Right lobe of liver (tissue), 4 donors: ENCODE measurements around the gene PRDM1.

Source experiments
- CTCF ChIP-seq, 4 donors: fragments of 200-600 bp in 3 of 4; fragments of 450-650 bp in 1 of 4; IDR thresholded peaks; one replicate each; pipeline versions ENCODE4 v1.5.1 to v1.8.0; 2016 to 2022; ENCODE audit warnings: antibody characterized with exemption in 4 of 4, mild to moderate bottlenecking in 2 of 4
- POLR2A ChIP-seq: fragments of 450-650 bp; IDR thresholded peaks from one replicate; pipeline ENCODE4 v1.6.1; 2017; ENCODE audit warnings: antibody characterized with exemption, mild to moderate bottlenecking
- donor health status: DM: no; HTN: no; CAD: no.
- donor health status: DM: no; HTN: no; CAD: no.
- donor health status: DM: no; HTN: yes; CAD: no.

GRCh38 chr6:106128981-106129781 is 43.0 kb downstream of the PRDM1 start:
- TF ChIP-seq CTCF (IDR thresholded peaks at IDR 0.05) (no peak), POLR2A (no peak)
